Ovary (tissue), 9 donors: Measurements from ENCODE around the gene ZNF92. TPM values are rescaled to one million over a fixed set of nuclear protein-coding genes. Genes with fewer than 3 reads are reported as not detected.
"Not testable (repeated sequence)": the region's sequence is repeated elsewhere in the genome, so short reads cannot be mapped to it uniquely, and the experiment has no call there.

Source experiments
- DNase-seq, 5 donors: peaks; one replicate each; pipeline ENCODE4 v3.0.0-alpha.2; 2019 to 2020
- H3K27ac ChIP-seq, 2 donors: fragments of 200-600 bp; one replicate each; pipeline versions ENCODE4 v1.5.1 to v1.8.0; 2019 to 2022
- H3K27me3 ChIP-seq: fragments of 200-600 bp; one replicate; pipeline ENCODE4 v1.8.0; 2022
- H3K36me3 ChIP-seq: fragments of 200-600 bp; sonication (generic); one replicate; pipeline ENCODE4 v1.5.1; 2019
- H3K4me1 ChIP-seq: one replicate; pipeline ENCODE4 v1.8.1; 2013; ENCODE audit warnings: mild to moderate bottlenecking, moderate library complexity; ENCODE audit not compliant: insufficient read depth
- H3K4me3 ChIP-seq: fragments of 200-600 bp; sonication (generic); one replicate; pipeline ENCODE4 v1.5.1; 2017
- H3K9me3 ChIP-seq, 2 donors: fragments of 200-600 bp in 1 of 2; sonication (generic) in 1 of 2; one replicate each; pipeline versions ENCODE4 v1.5.1 to v1.8.1; 2013 to 2019; ENCODE audit warnings: mild to moderate bottlenecking in 1 of 2, moderate library complexity in 1 of 2
- CTCF ChIP-seq, 3 donors: fragments of 450-650 bp in 2 of 3; fragments of 200-600 bp in 1 of 3; IDR thresholded peaks; one replicate each; pipeline versions ENCODE4 v1.5.1 to v1.8.0; 2016 to 2022; ENCODE audit warnings: antibody characterized with exemption in 3 of 3, mild to moderate bottlenecking in 1 of 3
- EP300 ChIP-seq: sonication (generic); formaldehyde crosslinking; IDR thresholded peaks from one replicate; pipeline ENCODE4 v1.6.1; 2017; ENCODE audit warnings: antibody characterized with exemption
- POLR2A ChIP-seq: fragments of 450-650 bp; IDR thresholded peaks from one replicate; pipeline ENCODE4 v1.6.1; 2017; ENCODE audit warnings: antibody characterized with exemption, mild to moderate bottlenecking, moderate library complexity
- WGBS, 3 donors: extraction: QIAGEN DNeasy Blood & Tissue Kit in 1 of 3; methylation state at CpG; one replicate each; pipeline versions ENCODE4 v1.1.5 to v1.1.7; 2013 to 2017; 5-methylcytosine and 5-hydroxymethylcytosine counted together
- intact Hi-C, 4 donors: fragments of 100-400 bp; cut with DNase I; formaldehyde crosslinking; loops; one replicate each; pipeline versions ENCODE4 v1.11.0 to v1.15.1; 2022 to 2023
- polyA plus RNA-seq, 2 donors: library from polyadenylated mRNA; stranded (reverse); fragments of 200-250 nt in 1 of 2; fragments of 350-450 nt in 1 of 2; fragmentation: Illumina TruSeq in 1 of 2; extraction: RNeasy Lipid Tissue Mini Kit (QIAGEN cat#74804) in 1 of 2; gene quantifications; one replicate each; pipeline ENCODE4 v1.2.3, GENCODE V29; 2013 to 2014
- total RNA-seq, 7 donors: library from RNA; depleted of rRNA in 2 of 7; stranded (reverse); fragments of >200 nt in 2 of 7; fragmentation: NEBNext Ultra II Directional in 3 of 7; extraction: Animal tissue kit (Norgen Biotek cat#: 25700) in 3 of 7; gene quantifications; one replicate each; pipeline versions ENCODE4 v1.1.0 to v1.2.4, GENCODE V29; 2016 to 2023
- donor health status: DM: no; HTN: no; CAD: no; lungs with moderate emphysema.
- donor health status: DM: no; HTN: no; CAD: no.
- donor health status: Bipolar disorder and iron deficiency.
- donor health status: DM: yes; HTN: yes; CAD: no.
- donor health status: DM: no; HTN: no; CAD: no.
- donor health status: DM: yes; HTN: yes; CAD: no.

Gene ZNF92
- total and polyA plus RNA-seq, 9 donors: 4.8 to 12.6 (median 7.6) TPM

GRCh38 chr7:65382452-65382851 lies 8.8 kb downstream of the ZNF92 start:
- Histone ChIP-seq H3K27me3 (no peaks in the 10 kb centered on the region), H3K4me3 (no peak overlapping the region), H3K27ac (no peak overlapping the region), H3K36me3 (no peaks in the 10 kb centered on the region), H3K9me3 (no peaks in the 10 kb centered on the region), H3K4me1 (no peaks in the 10 kb centered on the region)
- intact Hi-C loops: no loop called here
- DNase-seq: no peak
- TF ChIP-seq CTCF (IDR thresholded peaks at IDR 0.05) (no peak), POLR2A (no peak), EP300 (no peak)
- 82 to 85% (median 84%) methylated on average over 3 of the region's 3 CpGs for WGBS, 3 donors

GRCh38 chr7:65387891-65388290 lies 14.2 kb downstream of the ZNF92 start:
- H3K4me3 ChIP-seq: no peak overlapping the region
- no peak for DNase-seq
- H3K27me3 ChIP-seq: no peaks in the 10 kb centered on the region
- no peaks in the 10 kb centered on the region for H3K4me1 ChIP-seq
- TF ChIP-seq POLR2A (no peak), EP300 (no peak), CTCF (IDR thresholded peaks at IDR 0.05) (no peak)
- H3K9me3 ChIP-seq: peaks cover 0 to 3% of the 10 kb centered on the region in 2 donors
- no peak overlapping the region for H3K27ac ChIP-seq
- intact Hi-C loops: no loop called here
- WGBS, 3 donors: 96 to 100% (median 97%) methylated on average over 2 of the region's 2 CpGs
- no peaks in the 10 kb centered on the region for H3K36me3 ChIP-seq

GRCh38 chr7:65390588-65390987 lies 16.9 kb downstream of the ZNF92 start:
- no peak overlapping the region for H3K4me3 ChIP-seq
- DNase-seq: no peak
- H3K27me3 ChIP-seq: no peaks in the 10 kb centered on the region
- H3K9me3 ChIP-seq: peaks cover 0 to 3% of the 10 kb centered on the region in 2 donors
- no peaks in the 10 kb centered on the region for H3K4me1 ChIP-seq
- TF ChIP-seq CTCF (IDR thresholded peaks at IDR 0.05) (no peak), POLR2A (no peak), EP300 (no peak)
- WGBS, 3 donors: 54 to 67% (median 66%) methylated on average over 4 of the region's 4 CpGs
- H3K27ac ChIP-seq: no peak overlapping the region
- no peaks in the 10 kb centered on the region for H3K36me3 ChIP-seq
- intact Hi-C loops: no loop called here

GRCh38 chr7:65397730-65398142 lies 24.1 kb downstream of the ZNF92 start:
- TF ChIP-seq POLR2A: no peak
- TF ChIP-seq EP300: no peak
- TF ChIP-seq CTCF (IDR thresholded peaks at IDR 0.05): no peak
- H3K4me3 ChIP-seq: no peak overlapping the region
- H3K9me3 ChIP-seq: peaks cover 0 to 1% of the 10 kb centered on the region in 2 donors
- H3K27me3 ChIP-seq: peaks cover 2% of the 10 kb centered on the region
- no peaks in the 10 kb centered on the region for H3K4me1 ChIP-seq
- 75 to 83% (median 77%) methylated on average over 4 of the region's 4 CpGs for WGBS, 3 donors
- H3K36me3 ChIP-seq: no peaks in the 10 kb centered on the region
- intact Hi-C loops: no loop called here
- no peak overlapping the region for H3K27ac ChIP-seq
- no peak for DNase-seq

- H3K27me3 ChIP-seq, DNase-seq, H3K9me3 ChIP-seq, H3K27ac ChIP-seq, H3K4me3 ChIP-seq, H3K4me1 ChIP-seq, intact Hi-C loops, H3K36me3 ChIP-seq: not testable (repeated sequence)
- 80 to 96% (median 86%) methylated on average over 3 of the region's 3 CpGs for WGBS, 3 donors
These were observed 25.0 kb downstream of the ZNF92 start for GRCh38 chr7:65398671-65399070.

- intact Hi-C loops, H3K27me3 ChIP-seq, H3K9me3 ChIP-seq, H3K4me1 ChIP-seq, H3K27ac ChIP-seq, H3K4me3 ChIP-seq, DNase-seq, H3K36me3 ChIP-seq: not testable (repeated sequence)
- WGBS, 3 donors: 87 to 94% (median 92%) methylated on average over 1 of the region's 1 CpG
These were observed 25.4 kb downstream of the ZNF92 start for GRCh38 chr7:65399101-65399500.
